HG03196 (cell line): ENCODE measurements around the gene DLX3.

Source experiments
- ATAC-seq: cut with Tn5 transposase; IDR thresholded peaks from one replicate; pipeline ENCODE4 v1.9.1; 2021; ENCODE audit not compliant: unreplicated experiment

DLX3 gene

GRCh38 chr17:49992933-49993422, 2.0 kb downstream of the DLX3 start:
- ATAC-seq: no peak

- ATAC-seq: no peak
Observed at GRCh38 chr17:49992191-49992932, 2.7 kb downstream of the DLX3 start.

DNA sequence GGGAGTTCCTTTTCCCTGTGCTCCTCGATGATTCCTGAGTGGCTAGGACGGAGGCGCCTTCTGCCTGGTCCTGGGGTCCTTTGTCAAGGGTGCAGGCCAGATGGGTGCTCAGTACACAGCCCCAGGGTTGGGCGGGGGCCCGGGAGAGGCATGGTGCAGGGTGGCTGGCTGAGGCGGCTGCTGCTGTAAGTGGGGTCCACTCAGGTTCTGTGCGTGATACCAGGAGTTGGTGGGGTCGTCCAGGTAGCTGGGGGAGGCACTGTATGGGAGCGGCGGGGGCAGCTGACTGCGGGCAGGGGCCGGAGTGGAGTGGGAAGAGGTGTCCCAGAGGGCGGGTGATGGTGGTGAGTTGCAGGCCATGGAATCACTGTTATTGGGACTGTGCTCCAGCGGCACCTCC, 3.6 kb downstream of the DLX3 start:
- ATAC-seq: no peak

- no peak for ATAC-seq
Observed at GRCh38 chr17:49990921-49991320, 4.1 kb downstream of the DLX3 start.

DNA sequence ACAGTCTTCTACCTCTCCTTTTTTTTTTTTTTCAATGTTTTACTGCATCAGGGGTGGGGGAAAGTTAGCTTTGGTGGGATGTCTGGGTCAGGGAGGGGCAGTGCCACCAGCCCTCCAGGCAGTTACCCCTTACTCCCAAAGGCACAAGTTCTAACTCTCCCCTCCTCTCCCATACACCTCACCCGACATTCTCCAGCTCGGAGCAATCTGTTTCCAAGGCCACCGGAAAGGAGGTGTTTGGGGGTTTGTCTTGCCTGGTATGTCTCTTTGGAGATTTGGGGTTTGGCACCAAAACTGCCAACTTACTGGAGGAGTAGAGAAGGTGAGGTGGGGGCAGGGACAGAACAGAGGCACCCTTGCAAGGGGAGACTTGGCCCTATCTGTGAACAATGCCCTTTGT, 4.7 kb downstream of the DLX3 start:
- no peak for ATAC-seq

DNA sequence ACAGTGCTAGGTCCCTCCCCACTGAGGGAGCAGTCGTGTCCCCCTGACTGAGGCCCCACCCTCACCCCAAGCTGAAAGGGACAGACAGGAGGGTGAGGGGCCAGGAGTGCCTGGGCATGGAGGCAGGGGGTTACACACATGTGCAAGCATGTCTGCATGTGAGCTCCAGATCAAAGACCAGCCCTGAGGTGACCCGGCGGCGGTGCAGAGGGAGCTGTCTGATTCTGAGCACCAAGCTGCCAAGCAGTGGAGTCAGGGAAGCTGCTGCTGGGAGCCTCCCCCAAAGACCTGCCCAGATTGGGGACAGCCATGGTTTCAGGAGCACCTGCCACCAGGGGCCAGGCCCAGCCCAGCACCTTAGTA, 5.5 kb downstream of the DLX3 start:
- ATAC-seq: no peak

GRCh38 chr17:49987681-49988441, 7.2 kb downstream of the DLX3 start:
- no peak for ATAC-seq

- ATAC-seq: no peak
Observed at GRCh38 chr17:49987290-49987585, 7.8 kb downstream of the DLX3 start.

GRCh38 chr17:49986396-49987289, 8.4 kb downstream of the DLX3 start:
- ATAC-seq: no peak

- ATAC-seq: no peak
Observed at GRCh38 chr17:49985310-49985990, 9.6 kb downstream of the DLX3 start.

DNA sequence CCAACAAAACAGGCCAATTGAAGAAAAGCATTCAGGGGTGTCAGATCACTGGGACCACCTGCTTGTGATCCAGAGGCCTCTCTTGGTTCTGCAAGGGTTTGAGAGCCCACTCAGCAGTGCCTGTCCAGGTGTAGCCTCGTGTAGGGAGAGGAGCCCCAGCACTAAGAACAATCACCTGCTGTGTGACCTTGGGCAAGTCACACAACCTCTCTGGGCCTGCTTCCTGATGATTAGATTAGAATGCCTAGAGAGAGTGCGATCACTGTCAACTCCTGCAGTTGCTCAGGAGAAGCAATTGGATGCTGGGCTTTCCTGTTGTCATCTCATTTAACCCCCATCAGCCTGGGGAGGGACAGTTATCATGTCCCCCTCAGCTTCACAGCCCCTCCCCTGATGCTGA, 10.2 kb downstream of the DLX3 start:
- ATAC-seq: no peak

DNA sequence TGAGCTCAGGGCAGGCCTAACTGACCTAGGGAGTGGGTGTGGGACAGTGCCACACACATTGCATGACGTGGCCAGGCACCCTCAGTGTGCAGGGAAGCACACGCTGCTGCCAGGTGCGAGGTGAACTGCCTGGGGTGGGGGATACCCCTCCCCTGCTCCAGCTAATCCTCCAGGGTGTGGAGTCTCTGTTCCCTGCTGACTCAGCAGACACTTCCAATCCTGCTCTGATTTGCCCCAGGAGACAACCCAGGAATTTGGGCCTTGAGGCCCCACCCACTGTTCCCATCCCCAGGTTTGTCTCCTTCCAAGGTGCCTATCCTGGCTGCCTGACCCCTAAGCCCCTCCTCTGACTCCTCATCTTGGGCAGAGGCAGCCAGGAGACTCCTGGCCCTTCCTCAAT, 10.7 kb downstream of the DLX3 start:
- ATAC-seq: no peak

DNA sequence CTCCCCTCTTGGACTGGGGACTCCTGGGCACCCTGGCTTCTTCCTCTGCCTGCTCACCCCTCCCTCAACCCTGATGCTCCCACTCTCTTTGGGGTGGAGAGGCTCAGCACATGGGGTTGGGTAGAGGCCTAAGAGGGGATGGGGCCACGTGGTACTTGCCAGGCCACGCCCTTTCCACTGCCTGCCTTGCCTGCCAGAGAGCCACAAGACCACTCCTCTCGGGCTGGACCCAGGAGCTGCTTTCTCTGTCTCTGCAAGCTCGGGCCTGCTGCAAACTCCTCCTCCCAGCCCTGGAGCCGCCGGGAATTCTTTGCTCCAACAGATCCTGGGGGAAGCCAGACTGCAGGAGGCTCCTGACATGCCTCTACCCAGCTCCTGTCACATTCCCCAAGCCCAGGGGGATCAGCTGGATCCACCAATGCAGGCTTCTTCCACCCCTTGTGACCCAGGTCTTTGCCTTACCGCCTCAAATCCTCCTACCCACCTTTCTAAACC, 14.3 kb downstream of the DLX3 start:
- ATAC-seq: no peak

DNA sequence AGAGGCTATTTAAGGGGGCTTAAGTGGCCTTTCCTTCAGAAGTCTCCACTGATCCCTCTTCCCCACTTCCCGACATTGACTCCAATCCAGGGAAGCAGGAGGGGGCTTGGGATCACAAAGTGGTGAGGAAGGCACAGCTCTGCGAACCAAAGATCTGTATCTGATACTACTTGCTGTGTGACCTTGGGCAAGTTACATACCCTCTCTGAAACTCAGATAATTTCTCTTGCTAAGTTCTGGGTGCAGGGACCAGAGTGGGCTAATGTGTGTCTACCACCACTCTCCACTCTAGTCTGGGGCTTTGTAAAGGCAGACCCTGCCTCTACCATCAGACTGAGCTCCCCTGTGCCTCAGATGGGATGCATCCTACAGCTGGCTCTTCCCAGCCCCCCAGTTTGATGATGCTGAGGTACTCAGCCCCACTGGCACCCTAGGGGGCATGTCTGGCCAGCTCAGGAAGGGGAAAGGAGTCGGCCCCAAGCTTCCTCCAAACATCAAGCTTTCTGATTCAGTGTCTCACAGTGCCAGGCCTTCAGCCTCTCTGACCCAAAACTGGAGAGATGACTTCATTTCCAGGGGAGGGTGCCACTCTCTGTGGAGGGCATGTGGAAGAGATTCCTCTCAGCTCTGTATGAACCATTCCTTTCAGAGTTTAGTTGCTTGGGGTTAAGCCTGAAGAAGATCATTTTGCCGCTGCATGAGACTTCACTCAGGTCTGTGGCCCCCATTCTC, 15.1 kb downstream of the DLX3 start:
- ATAC-seq: no peak

DNA sequence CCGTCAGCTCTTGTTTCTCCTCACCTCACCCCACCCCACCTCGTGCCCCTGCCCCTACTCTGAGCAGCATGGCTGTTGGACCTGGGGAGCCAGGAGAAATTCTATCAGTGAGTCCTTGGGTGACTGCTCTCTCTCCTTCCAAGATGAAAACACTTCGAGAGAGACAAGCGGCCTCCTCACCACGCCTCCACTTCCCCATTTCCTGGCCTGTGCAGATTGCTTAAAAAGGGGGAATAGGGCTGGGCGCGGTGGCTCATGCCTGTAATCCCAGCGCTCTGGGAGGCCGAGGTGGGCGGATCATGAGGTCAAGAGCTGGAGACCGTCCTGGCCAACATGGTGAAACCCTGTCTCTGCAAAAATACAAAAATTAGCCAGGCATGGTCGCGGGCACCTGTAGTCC, 16.5 kb downstream of the DLX3 start:
- ATAC-seq: no peak

DNA sequence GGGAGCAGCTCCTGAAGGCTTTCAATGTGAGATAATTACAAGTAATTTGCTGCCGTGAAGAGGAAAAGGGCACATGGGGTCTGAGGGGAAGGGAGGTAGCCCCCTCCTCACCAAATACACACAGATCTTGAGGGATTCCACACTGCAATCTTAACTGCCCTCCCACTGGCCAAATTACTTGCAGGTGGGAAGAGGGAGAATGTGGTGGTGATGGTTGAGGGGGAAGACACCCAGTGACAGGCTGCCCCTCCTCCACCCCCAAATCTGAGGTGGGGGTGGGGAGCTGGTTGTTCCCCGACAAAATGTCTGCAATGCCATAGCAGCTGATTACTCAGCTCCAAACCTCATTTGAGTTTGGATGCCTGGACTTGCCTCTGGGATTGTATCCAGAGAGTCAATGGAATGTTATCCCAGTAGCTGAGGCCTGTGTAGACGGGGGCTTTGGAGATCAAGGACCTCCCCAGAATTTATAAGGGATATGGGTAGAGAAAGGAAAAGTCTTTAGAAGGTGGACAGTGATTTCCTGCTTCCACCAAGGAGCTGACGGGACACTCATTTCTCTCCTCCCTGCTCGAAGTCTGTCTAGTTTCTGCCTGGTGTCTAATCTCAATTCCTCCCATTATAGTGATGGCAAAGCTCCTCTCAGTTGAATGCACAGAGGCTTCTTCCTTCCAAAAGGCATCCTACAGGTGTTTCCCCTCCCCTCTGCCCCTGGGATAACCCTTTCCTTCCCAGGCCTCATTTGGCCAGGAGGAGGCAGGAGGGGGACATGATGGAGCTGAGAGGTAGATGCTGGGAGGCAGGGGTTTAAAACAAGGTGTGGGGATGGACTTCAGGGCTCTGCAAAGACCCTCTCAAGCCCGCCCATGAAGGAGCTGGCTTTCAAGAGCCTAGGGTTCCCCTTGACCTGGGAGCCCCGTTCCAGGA, 17.3 kb downstream of the DLX3 start:
- ATAC-seq: no peak

DNA sequence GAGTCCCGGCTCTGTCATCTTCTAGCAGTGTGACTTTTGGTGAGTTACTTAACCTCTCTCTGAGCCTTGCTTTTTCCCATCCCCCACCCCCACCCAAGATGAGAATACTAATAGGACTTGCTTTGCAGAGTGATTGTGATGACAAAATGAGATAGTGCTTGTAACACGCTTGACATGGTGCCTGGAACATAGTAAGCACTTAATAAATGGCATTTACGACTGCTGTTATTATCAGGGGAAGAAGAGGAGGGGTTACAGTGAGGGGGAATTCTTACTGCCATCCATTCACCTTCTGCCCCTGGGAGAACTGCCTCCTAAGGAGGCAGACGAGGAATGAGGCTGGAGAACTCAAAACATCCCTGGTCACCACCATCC, 18.2 kb downstream of the DLX3 start:
- no peak for ATAC-seq

DNA sequence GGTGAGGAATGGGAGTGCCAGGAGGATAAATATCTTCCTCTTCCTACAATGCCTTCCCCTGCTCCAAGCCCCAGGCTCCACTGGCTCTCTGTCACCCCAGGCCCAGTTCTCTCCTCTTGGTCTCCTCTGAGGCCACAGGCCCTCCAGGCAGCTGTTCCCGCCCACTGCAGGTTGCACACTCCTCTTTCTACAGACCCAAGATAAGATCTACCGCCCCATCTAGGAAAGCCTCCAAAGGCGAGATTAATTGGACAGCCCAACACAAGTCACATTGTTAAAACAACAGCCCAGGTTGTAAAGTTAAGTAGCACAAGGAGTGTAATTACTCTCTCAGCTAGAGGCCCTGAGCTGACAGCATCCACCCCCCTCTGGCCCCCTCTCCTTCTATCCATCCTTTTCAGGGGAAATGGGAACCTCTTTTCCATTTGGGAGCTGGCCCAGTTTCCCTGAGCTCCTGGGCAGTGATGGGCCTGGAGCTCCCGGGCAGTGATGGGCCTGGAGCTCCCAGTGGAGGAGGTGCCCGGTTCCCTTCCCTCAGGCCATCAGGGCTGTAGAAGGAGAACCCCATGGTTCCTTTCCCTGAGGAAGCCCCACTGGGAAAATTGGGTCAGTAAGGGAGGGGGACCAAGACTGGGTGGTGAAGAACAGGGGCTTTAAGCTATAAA, 18.7 kb downstream of the DLX3 start:
- ATAC-seq: no peak

- no peak for ATAC-seq
Observed at GRCh38 chr17:49975531-49975930, 19.5 kb downstream of the DLX3 start.
